HG03139 (cell line): ENCODE measurements around the gene ABCA2.
"Not testable (repeated sequence)": the region's sequence is repeated elsewhere in the genome, so short reads cannot be mapped to it uniquely, and the experiment has no call there.

Source experiments
- ATAC-seq: cut with Tn5 transposase; IDR thresholded peaks from one replicate; pipeline ENCODE4 v1.9.1; 2021; ENCODE audit not compliant: unreplicated experiment

The ABCA2 gene

DNA sequence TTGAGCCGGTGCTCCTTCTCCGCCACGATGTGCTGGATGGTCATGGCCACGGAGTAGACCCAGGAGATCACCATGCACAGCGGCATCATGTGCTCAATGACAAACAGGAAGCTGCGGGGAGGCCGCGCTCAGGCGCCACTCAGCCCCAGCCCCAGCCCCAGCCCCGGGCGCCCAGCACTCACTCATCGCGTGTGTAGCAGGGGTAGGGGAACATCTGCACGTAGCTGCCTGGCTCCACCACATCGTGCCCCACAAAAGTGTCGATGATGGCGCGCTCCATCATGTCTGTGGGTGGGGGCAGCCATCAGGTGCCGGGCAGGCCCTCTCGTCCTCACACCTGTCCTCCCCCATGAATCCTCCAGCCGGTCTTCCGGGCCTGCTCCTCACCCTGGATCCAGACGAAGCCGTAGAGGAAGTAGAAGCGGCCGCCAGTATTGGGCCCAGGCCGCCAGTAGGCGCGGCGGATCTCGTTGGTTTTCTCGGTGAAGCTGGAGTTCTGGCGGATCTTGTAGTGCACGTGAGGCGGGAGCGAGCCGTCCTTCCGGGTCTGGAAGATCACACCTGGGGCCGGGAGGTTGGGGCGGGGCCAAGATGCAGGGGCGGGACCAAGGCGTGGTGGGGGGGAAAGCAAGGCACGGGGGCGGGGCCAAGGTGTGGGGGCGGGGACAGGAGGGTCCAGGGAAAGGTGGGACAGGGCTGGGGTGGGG lies 10.1 kb downstream of the ABCA2 start:
- no peak for ATAC-seq

- ATAC-seq: no peak
These were observed 11.0 kb downstream of the ABCA2 start for GRCh38 chr9:137017071-137017470.

- ATAC-seq: no peak
These were observed 11.6 kb downstream of the ABCA2 start for GRCh38 chr9:137016436-137016835.

- ATAC-seq: no peak
These were observed 12.1 kb downstream of the ABCA2 start for GRCh38 chr9:137015976-137016375.

GRCh38 chr9:137015540-137015930 lies 12.5 kb downstream of the ABCA2 start:
- no peak for ATAC-seq

- ATAC-seq: no peak
These were observed 13.1 kb downstream of the ABCA2 start for GRCh38 chr9:137014776-137015539.

GRCh38 chr9:137014166-137014565 lies 13.9 kb downstream of the ABCA2 start:
- ATAC-seq: no peak

DNA sequence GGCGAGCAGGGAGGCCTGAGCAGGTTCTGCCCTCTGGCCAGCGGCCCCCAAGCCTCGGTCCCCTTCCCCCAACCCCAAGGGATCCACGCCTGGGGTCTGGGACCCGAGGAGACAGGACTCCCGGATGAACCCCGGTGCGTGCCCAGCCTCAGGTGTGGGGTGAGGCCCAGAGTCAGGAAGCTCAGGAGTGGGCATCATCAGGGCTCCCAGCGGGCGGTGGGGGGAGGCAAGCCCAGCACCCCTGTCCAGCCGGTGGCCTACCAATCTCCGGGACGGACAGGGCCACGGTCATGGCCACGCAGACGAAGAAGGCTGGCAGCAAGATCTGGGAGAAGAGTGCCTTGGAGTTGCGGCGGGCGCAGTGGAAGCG lies 14.5 kb downstream of the ABCA2 start:
- ATAC-seq: no peak

- ATAC-seq: no peak
These were observed 15.1 kb downstream of the ABCA2 start for GRCh38 chr9:137012694-137013570.

DNA sequence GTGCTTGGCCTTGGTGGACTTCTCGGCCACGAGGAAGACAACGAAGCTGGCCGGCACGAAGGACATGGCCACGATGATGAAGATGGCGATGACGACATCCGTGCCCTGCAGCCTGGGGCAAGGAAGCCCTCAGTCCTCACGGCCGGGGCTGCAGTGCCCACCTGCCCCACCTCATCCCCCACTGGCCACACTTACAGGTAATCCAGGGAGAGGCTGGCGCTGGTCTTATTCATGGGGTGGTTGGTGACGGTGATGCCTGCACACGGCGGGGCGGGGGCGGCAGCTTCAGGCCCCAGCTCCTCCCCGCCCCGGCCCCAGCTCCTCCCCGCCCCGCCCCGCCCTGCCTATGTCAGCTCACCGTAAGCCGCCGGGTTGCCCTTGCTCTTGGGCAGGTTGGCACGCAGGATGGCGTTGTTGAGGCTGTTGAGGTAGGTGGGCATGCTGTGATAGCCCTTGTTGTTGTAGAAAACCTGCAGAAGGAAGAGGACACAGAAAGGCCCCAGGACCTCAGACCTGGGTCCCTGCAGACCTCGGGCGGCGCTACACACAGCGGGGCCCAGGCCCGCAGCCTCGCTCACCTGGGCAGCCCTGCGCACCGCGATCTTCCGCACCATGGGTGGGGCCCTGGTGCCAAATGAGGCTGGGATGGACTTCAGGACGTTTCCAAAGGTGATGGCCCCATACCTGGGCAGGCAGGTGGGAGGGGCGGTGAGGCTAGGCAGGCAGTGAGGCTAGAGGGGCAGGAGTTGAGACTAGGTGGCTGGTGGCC lies 15.9 kb downstream of the ABCA2 start:
- ATAC-seq: no peak

- no peak for ATAC-seq
These were observed 16.9 kb downstream of the ABCA2 start for GRCh38 chr9:137011156-137011555.

DNA sequence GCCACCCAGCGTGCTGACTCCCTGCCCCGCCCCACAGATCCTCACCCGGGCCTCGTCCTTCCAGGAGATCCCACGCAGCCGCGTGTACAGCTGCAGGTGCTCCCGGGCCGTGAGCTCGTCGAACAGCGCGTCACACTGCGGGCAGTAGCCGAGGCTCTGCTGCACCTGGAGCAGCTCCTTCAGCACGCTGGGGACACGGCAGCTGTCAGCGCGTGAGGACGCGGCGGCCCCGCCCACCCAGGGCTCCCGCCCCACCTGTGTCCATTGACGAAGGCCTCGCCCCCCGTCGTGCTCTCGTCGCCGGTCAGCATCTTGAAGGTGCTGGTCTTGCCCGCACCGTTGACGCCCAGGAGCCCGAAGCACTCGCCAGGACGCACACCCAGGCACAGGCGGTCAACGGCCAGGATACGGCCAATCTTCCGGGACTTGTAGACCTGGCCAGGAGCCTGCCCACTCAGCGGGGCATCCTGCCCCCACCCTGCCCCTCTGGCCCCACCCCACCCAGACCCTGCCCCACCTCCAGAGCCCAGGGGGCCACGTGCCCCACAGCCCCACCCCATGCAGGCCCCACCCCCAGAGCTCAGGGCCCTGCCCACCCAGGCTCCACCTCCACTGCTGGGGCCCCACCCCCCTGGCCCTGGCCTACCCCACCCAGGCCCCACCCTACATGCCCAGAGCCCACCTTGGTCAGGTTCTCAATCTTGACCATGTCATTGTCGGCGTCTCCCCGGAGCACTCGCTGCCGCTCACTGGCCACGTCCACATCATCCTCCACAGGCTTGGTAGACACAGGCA lies 17.9 kb downstream of the ABCA2 start:
- no peak for ATAC-seq

GRCh38 chr9:137009217-137009616 lies 18.8 kb downstream of the ABCA2 start:
- ATAC-seq: no peak

DNA sequence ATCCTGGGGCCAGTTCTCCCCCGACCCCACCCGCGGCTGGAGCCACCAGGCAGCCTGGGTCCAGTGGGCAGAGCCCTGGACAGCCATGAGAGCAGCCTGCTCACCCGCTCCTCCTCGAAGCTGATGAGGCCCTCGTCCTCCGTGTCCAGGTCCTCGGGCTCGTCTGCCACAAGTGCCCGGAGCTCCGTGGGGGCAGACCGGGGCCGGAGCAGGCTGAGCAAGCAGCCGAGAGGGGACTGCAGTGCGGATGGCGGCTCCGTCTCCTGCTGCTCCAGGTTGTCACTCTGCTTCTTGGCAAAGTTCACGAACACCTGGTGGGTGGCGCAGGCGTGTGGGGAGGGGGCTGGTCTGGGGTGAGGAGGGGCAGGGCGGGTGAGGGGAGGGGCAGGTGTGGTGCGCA lies 19.7 kb downstream of the ABCA2 start:
- no peak for ATAC-seq

DNA sequence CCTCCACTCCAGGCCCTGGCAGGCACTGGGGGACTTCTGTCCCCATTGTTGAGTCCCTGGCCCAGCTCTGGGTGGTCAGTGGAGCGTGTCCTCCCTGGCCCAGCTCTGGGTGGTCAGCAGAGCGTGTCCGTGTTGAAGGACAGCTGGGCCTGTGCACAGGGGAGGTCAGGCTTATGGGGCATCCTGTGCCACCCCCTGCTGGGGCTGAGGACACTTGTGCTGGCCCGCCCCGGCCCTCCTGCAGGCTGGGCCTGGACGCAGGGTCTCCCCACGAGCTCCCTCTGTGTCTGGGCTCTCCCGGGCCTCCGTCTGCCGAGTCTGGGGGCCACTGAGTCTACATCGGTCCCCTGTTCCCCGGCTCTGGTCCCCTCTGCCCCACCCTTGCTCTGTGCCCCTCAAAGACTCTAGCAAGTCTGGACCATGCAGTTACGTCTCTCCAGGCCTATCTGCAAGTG lies 20.2 kb downstream of the ABCA2 start:
- ATAC-seq: no peak

DNA sequence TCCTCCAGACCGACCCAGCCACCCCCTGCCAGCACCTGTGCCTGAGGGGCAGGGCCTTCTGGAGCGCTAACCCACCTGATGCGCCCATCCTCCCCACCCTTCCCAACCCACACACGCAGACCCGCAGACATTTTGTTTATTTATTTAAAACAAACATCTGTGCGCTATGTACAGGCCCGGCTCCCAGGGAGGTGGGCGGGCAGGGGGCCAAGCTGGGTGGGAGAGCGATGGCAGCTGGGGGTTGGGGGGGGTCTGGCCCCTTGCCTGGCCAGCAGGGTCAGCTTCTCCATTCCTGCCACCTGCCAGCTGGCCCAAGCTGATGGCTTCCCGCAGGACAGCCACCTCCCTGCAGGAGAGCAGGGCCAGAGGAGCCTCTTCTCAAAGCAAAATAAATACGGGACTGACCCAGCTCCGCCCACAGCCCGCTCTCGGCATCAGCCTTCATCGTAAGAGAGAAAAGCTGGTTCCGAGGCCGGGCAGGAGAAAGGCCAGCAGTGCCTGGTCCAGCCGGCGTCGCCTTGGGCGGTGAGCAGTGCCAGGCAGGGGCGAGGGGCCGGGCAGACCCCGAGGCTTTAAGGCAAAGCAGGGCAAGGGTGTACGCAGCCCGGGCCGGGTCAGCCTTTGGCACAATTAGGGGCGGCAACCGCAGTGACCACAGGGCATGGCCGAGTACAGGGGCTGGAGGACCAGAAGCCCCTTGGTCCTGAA lies 20.8 kb downstream of the ABCA2 start:
- no peak for ATAC-seq

- no peak for ATAC-seq
These were observed 21.7 kb downstream of the ABCA2 start for GRCh38 chr9:137006116-137007003.

- ATAC-seq: not testable (repeated sequence)
These were observed 23.8 kb downstream of the ABCA2 start for GRCh38 chr9:137004285-137004684.
